HepG2 (cell line): ENCODE results near the gene MTHFSD. TPM values are rescaled to one million over a fixed set of nuclear protein-coding genes. Genes with fewer than 3 reads are reported as not detected.

Source experiments
- ATAC-seq: fragments of 200-7000 bp; cut with Tn5 transposase; 3 replicates; pipeline ENCODE4 v1.9.1; 2020; ENCODE audit warnings: mild to moderate bottlenecking, moderate library complexity
- BruUV-seq: library from RNA; stranded (reverse); fragments of 400-500 nt; replicated peaks from 2 replicates; lab custom pipeline; 2021; lab: Mats Ljungman, UMichigan
- CTCF ChIA-PET: fragments of 300-600 bp; formaldehyde crosslinking; extraction: SDS; loops from one replicate; lab custom pipeline; 2021; ENCODE audit warnings: low total read pairs, inconsistent platforms, low intra/inter-chr PET ratio; lab: Yijun Ruan, JAX
- POLR2A ChIA-PET: fragments of 350-600 bp; sonication (Branson Sonifier 250); formaldehyde crosslinking; loops from one replicate; lab custom pipeline; 2020; ENCODE audit warnings: antibody characterized with exemption, inconsistent platforms; lab: Yijun Ruan, JAX
- DNase-seq: peaks from one replicate; pipeline ENCODE4 v3.0.0-alpha.2; 2015; ENCODE audit warnings: low spot score
- FAIRE-seq: peaks from 3 replicates; lab custom pipeline; 2011; peaks lifted over from hg19 to GRCh38; lab: Jason Lieb, UNC
- H2AFZ ChIP-seq: one replicate; pipeline ENCODE4 v1.6.1; 2011; ENCODE audit warnings: low read length, inconsistent platforms
- H3K27ac ChIP-seq: fragments of 300-600 bp; 3 replicates; pipeline ENCODE4 v1.8.0; 2011; ENCODE audit warnings: mixed run types, mild to moderate bottlenecking, mixed read lengths, low read length, inconsistent platforms; ENCODE audit not compliant: insufficient read depth; ENCODE audit errors: extremely low read length
- H3K27me3 ChIP-seq, 2 experiments: fragments of 200-600 bp in 1 of 2; 2 replicates in 1 of 2; 3 replicates in 1 of 2; pipeline versions ENCODE4 v1.6.0 to v1.8.0; 2011; ENCODE audit warnings: low read length in 2 of 2, mild to moderate bottlenecking in 2 of 2, moderate library complexity in 2 of 2, inconsistent platforms in 1 of 2; ENCODE audit not compliant: insufficient read depth in 2 of 2, control insufficient read depth in 1 of 2
- H3K36me3 ChIP-seq, 2 experiments: fragments of 200-600 bp in 1 of 2; replicated peaks in 1 of 2; 2 replicates in 1 of 2; 3 replicates in 1 of 2; pipeline versions ENCODE4 v1.5.1 to v1.8.0; 2011; ENCODE audit warnings: low read length in 2 of 2, inconsistent platforms in 1 of 2; ENCODE audit not compliant: insufficient read depth in 2 of 2, control insufficient read depth in 1 of 2
- H3K4me1 ChIP-seq: 2 replicates; pipeline ENCODE4 v1.5.1; 2012; ENCODE audit warnings: low read length, inconsistent platforms; ENCODE audit not compliant: insufficient read depth
- H3K4me2 ChIP-seq: 2 replicates; pipeline ENCODE4 v1.6.0; 2011; ENCODE audit warnings: low read depth, low read length, inconsistent platforms
- H3K4me3 ChIP-seq, 3 experiments: fragments of 200-600 bp in 1 of 3; sonication (generic), shearing (Covaris generic) in 1 of 3; replicated peaks in 1 of 3; 2 replicates each; pipeline ENCODE4 v1.5.1; 2011 to 2016; ENCODE audit warnings: low read length in 3 of 3, inconsistent platforms in 2 of 3, low read depth in 2 of 3, mild to moderate bottlenecking in 2 of 3, control low read depth in 1 of 3, mixed read lengths in 1 of 3; ENCODE audit not compliant: insufficient read depth in 1 of 3
- H3K79me2 ChIP-seq: one replicate; pipeline ENCODE4 v1.6.1; 2011; ENCODE audit warnings: low read length, inconsistent platforms; ENCODE audit not compliant: insufficient read depth
- H3K9ac ChIP-seq: 2 replicates; pipeline ENCODE4 v1.6.0; 2011; ENCODE audit warnings: mild to moderate bottlenecking, low read depth, low read length, inconsistent platforms; ENCODE audit not compliant: insufficient read depth
- H3K9me3 ChIP-seq: 2 replicates; pipeline ENCODE4 v1.5.1; 2012; ENCODE audit warnings: mild to moderate bottlenecking, low read length
- H4K20me1 ChIP-seq: 2 replicates; pipeline ENCODE4 v1.6.0; 2011; ENCODE audit warnings: inconsistent platforms, mild to moderate bottlenecking, low read length, moderate library complexity; ENCODE audit not compliant: insufficient read depth
- CBX5 ChIP-seq: sonication (generic); formaldehyde crosslinking; IDR thresholded peaks from 2 replicates; pipeline ENCODE4 v1.4.0; 2020; ENCODE audit warnings: missing genetic modification reagents, borderline replicate concordance
- FOXP1 ChIP-seq, 2 experiments: fragments of 450-650 bp in 1 of 2; IDR thresholded peaks; 2 replicates each; pipeline ENCODE4 v1.6.1; 2017 to 2018; ENCODE audit warnings: antibody characterized with exemption in 1 of 2
- GLI4 ChIP-seq: sonication (generic); formaldehyde crosslinking; IDR thresholded peaks from 2 replicates; pipeline ENCODE4 v1.5.1; 2020; ENCODE audit warnings: missing genetic modification reagents, mild to moderate bottlenecking, moderate library complexity, borderline replicate concordance
- KDM2A ChIP-seq: sonication (generic); formaldehyde crosslinking; IDR thresholded peaks from 2 replicates; pipeline ENCODE4 v1.4.0; 2020; ENCODE audit warnings: low read depth, missing genetic modification reagents, borderline replicate concordance
- KLF11 ChIP-seq: IDR thresholded peaks from 2 replicates; pipeline ENCODE4 v1.6.1; 2016; ENCODE audit warnings: missing compliant biosample characterization
- MBD4 ChIP-seq: IDR thresholded peaks from 2 replicates; pipeline ENCODE4 v1.6.1; 2012; ENCODE audit warnings: low read length, inconsistent platforms, borderline replicate concordance
- NPAS2 ChIP-seq: sonication (generic); formaldehyde crosslinking; IDR thresholded peaks from 2 replicates; pipeline ENCODE4 v1.8.0; 2022; ENCODE audit warnings: mild to moderate bottlenecking, missing genetic modification reagents, borderline replicate concordance
- TBX2 ChIP-seq: sonication (generic); formaldehyde crosslinking; IDR thresholded peaks from 2 replicates; pipeline ENCODE4 v1.5.0; 2020; ENCODE audit warnings: missing genetic modification reagents, mild to moderate bottlenecking, borderline replicate concordance
- TBX3 ChIP-seq: fragments of 450-650 bp; IDR thresholded peaks from 2 replicates; pipeline ENCODE4 v1.6.1; 2017; ENCODE audit warnings: antibody characterized with exemption, mild to moderate bottlenecking, inconsistent platforms, borderline replicate concordance
- TOPORS ChIP-seq: sonication (generic); formaldehyde crosslinking; IDR thresholded peaks from 2 replicates; pipeline ENCODE4 v1.8.0; 2023; ENCODE audit warnings: mild to moderate bottlenecking, missing genetic modification reagents
- ZFP90 ChIP-seq: sonication (generic); formaldehyde crosslinking; IDR thresholded peaks from 2 replicates; pipeline ENCODE4 v1.8.0; 2022; ENCODE audit warnings: missing genetic modification reagents, mild to moderate bottlenecking, inconsistent platforms, borderline replicate concordance
- ZNF263 ChIP-seq: sonication (generic); formaldehyde crosslinking; IDR thresholded peaks from 2 replicates; pipeline ENCODE4 v1.4.0; 2020; ENCODE audit warnings: missing genetic modification reagents
- ZNF496 ChIP-seq: sonication (generic); formaldehyde crosslinking; IDR thresholded peaks from 2 replicates; pipeline ENCODE4 v1.8.1; 2023; ENCODE audit warnings: mild to moderate bottlenecking, moderate library complexity, missing genetic modification reagents; ENCODE audit not compliant: insufficient replicate concordance
- WGBS: methylation state at CpG from one replicate; pipeline ENCODE4 v1.1.6; 2017; ENCODE audit warnings: low lambda C conversion rate; 5-methylcytosine and 5-hydroxymethylcytosine counted together
- in situ Hi-C: cut with HindIII; loops from 2 replicates; pipeline ENCODE4 v1.10.0; 2017; ENCODE audit warnings: low pct_unique_long_range_greater_than_20kb; ENCODE audit not compliant: extremely low pct_ligation_motif_present
- intact Hi-C: fragments of 100-400 bp; cut with micrococcal nuclease; formaldehyde crosslinking; loops from one replicate; pipeline ENCODE4 v1.10.0; 2022; ENCODE audit not compliant: unreplicated experiment
- polyA plus RNA-seq, 8 experiments: library from polyadenylated mRNA; depleted of rRNA in 3 of 8; stranded (reverse) in 7 of 8; unstranded in 1 of 8; fragments of >200 nt; fragmentation: Illumina TruSeq in 4 of 8; extraction: Trizol in 4 of 8; gene quantifications; 2 replicates each; pipeline versions ENCODE4 v1.2.1 to v1.2.3, GENCODE V29; 2011 to 2016; ENCODE audit warnings: low read depth in 4 of 8, missing spikeins in 1 of 8, mixed read lengths in 1 of 8; ENCODE audit not compliant: insufficient read depth in 1 of 8
- total RNA-seq, 5 experiments: library from RNA; depleted of rRNA; stranded (reverse); fragments of >200 nt; fragmentation: Illumina TruSeq; extraction: Trizol; gene quantifications; 2 replicates each; pipeline ENCODE4 v1.2.3, GENCODE V29; 2016; ENCODE audit warnings: low read depth in 1 of 5
- TF ChIP-seq, protein P1 (sequence below): sonication (generic); formaldehyde crosslinking; IDR thresholded peaks from 2 replicates; pipeline ENCODE4 v1.5.0; 2020; ENCODE audit warnings: mild to moderate bottlenecking, low read depth, missing genetic modification reagents, borderline replicate concordance
- TF ChIP-seq, protein P2 (sequence below): sonication (generic); formaldehyde crosslinking; IDR thresholded peaks from 2 replicates; pipeline ENCODE4 v1.5.1; 2020; ENCODE audit warnings: mild to moderate bottlenecking, missing genetic modification reagents, borderline replicate concordance
- TF ChIP-seq, protein P3 (sequence below): sonication (generic); formaldehyde crosslinking; conservative IDR thresholded peaks from 2 replicates; pipeline ENCODE4 v1.4.0; 2020; ENCODE audit warnings: missing genetic modification reagents

MTHFSD gene
- total and polyA plus RNA-seq, 2 of the 13 experiments (the other 11 are each of a cell fraction or from before 2014, with no cell fraction given) = 14.2 to 16.3 TPM

DNA sequence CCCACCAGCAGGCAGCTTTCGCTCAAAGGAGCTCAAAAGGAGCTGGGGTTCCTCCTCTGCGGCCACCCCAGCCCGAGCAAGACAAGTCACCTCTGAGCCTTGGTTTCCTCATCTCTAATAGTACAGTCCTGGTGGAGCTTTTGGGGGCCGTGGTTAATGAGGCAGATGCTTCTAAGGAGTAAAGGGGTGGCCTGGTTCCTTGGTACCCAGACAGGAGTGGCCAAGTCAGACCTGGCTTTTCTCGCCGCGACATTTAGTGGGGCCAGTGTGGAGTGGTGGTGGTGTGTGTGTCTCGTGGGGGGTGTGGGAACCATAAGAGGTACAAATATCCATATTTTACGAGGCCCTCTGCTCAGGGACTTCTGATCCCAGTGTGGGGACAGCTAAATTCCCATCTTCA is 38.0 kb downstream of the MTHFSD start:
- Histone ChIP-seq H2AFZ (no peak overlapping the region), H3K9ac (no peak overlapping the region), H3K27ac (no peak overlapping the region), H3K4me2 (no peak overlapping the region), H3K27me3 (peaks cover 18 to 89% of the 10 kb centered on the region in 2 experiments), H3K36me3 (no peaks in the 10 kb centered on the region), H4K20me1 (no peaks in the 10 kb centered on the region; the same call in 1 of the 2 replicates), H3K4me3 (no peak overlapping the region), H3K79me2 (no peaks in the 10 kb centered on the region), H3K4me1 (peaks cover 9% of the 10 kb centered on the region), H3K9me3 (no peaks in the 10 kb centered on the region)
- FAIRE-seq (no peak), ATAC-seq (no peak), DNase-seq (no peak)
- CTCF ChIA-PET = interaction anchor here (1.1 to 2.7 kb wide), 4 partner anchors 176 to 472 kb away, joined by 3 to 23 read pairs (median 13); no protein-coding TSS in a partner anchor
- intact Hi-C loops = loop anchor here (1.0 kb wide), 1 partner anchor 177 kb away; no protein-coding TSS in a partner anchor
- TF ChIP-seq, protein P1, sequence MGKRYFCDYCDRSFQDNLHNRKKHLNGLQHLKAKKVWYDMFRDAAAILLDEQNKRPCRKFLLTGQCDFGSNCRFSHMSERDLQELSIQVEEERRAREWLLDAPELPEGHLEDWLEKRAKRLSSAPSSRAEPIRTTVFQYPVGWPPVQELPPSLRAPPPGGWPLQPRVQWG (CRISPR knock-in tag) = no peak
- TF ChIP-seq, protein P2, sequence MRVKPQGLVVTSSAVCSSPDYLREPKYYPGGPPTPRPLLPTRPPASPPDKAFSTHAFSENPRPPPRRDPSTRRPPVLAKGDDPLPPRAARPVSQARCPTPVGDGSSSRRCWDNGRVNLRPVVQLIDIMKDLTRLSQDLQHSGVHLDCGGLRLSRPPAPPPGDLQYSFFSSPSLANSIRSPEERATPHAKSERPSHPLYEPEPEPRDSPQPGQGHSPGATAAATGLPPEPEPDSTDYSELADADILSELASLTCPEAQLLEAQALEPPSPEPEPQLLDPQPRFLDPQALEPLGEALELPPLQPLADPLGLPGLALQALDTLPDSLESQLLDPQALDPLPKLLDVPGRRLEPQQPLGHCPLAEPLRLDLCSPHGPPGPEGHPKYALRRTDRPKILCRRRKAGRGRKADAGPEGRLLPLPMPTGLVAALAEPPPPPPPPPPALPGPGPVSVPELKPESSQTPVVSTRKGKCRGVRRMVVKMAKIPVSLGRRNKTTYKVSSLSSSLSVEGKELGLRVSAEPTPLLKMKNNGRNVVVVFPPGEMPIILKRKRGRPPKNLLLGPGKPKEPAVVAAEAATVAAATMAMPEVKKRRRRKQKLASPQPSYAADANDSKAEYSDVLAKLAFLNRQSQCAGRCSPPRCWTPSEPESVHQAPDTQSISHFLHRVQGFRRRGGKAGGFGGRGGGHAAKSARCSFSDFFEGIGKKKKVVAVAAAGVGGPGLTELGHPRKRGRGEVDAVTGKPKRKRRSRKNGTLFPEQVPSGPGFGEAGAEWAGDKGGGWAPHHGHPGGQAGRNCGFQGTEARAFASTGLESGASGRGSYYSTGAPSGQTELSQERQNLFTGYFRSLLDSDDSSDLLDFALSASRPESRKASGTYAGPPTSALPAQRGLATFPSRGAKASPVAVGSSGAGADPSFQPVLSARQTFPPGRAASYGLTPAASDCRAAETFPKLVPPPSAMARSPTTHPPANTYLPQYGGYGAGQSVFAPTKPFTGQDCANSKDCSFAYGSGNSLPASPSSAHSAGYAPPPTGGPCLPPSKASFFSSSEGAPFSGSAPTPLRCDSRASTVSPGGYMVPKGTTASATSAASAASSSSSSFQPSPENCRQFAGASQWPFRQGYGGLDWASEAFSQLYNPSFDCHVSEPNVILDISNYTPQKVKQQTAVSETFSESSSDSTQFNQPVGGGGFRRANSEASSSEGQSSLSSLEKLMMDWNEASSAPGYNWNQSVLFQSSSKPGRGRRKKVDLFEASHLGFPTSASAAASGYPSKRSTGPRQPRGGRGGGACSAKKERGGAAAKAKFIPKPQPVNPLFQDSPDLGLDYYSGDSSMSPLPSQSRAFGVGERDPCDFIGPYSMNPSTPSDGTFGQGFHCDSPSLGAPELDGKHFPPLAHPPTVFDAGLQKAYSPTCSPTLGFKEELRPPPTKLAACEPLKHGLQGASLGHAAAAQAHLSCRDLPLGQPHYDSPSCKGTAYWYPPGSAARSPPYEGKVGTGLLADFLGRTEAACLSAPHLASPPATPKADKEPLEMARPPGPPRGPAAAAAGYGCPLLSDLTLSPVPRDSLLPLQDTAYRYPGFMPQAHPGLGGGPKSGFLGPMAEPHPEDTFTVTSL (CRISPR knock-in tag) = no peak
- TF ChIP-seq, protein P3, sequence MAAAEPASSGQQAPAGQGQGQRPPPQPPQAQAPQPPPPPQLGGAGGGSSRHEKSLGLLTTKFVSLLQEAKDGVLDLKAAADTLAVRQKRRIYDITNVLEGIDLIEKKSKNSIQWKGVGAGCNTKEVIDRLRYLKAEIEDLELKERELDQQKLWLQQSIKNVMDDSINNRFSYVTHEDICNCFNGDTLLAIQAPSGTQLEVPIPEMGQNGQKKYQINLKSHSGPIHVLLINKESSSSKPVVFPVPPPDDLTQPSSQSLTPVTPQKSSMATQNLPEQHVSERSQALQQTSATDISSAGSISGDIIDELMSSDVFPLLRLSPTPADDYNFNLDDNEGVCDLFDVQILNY (CRISPR knock-in tag) = no peak
- TF ChIP-seq GLI4 (no peak), ZFP90 (CRISPR knock-in tag) (no peak), TOPORS (CRISPR knock-in tag) (no peak), KDM2A (CRISPR knock-in tag) (no peak), MBD4 (no peak), KLF11 (CRISPR knock-in tag) (no peak), NPAS2 (no peak), TBX2 (CRISPR knock-in tag) (no peak), FOXP1 (IDR thresholded peaks at IDR 0.05) (no peak), FOXP1 (CRISPR knock-in tag; IDR thresholded peaks at IDR 0.05) (no peak), TBX3 (no peak), ZNF263 (CRISPR knock-in tag) (no peak), ZNF496 (no peak), CBX5 (no peak)
- 41% methylated on average over 9 of the region's 9 CpGs for WGBS
- POLR2A ChIA-PET = no interaction called here
- BruUV-seq = no TSS peak
- in situ Hi-C loops = loop anchor here (5.0 to 25.0 kb wide), 4 partner anchors 175 to 705 kb away; no protein-coding TSS in a partner anchor
